ENCODE results near the gene TTC9.

GRCh38 chr14:70618314-70618713, 23.4 kb upstream of the TTC9 start:
- no peak for TF ChIP-seq CTCF (IDR thresholded peaks at IDR 0.05)
- TF ChIP-seq SIN3A (IDR thresholded peaks at IDR 0.05; ENCODE audit: borderline replicate concordance, insufficient read depth, low read depth, low read length): no peak

Measured in Panc1 (cell line).